Uterus (tissue), 2 donors: ENCODE data around the gene NT5DC2.

Experiments
- CTCF ChIP-seq, 4 experiments: fragments of 200-600 bp in 2 of 4; fragments of 450-650 bp in 2 of 4; sonication (generic) in 2 of 4; IDR thresholded peaks; one replicate each; pipeline ENCODE4 v1.5.1; 2016 to 2019; ENCODE audit warnings: antibody characterized with exemption in 4 of 4, mild to moderate bottlenecking in 2 of 4, moderate library complexity in 1 of 4
- POLR2A ChIP-seq, 2 donors: fragments of 450-650 bp; IDR thresholded peaks; one replicate each; pipeline ENCODE4 v1.6.1; 2016; ENCODE audit warnings: antibody characterized with exemption in 2 of 2, mild to moderate bottlenecking in 1 of 2, moderate library complexity in 1 of 2

GRCh38 chr3:52502808-52503350, 30.8 kb downstream of the NT5DC2 start:
- TF ChIP-seq POLR2A (IDR thresholded peaks at IDR 0.05): no peak
- no peak for TF ChIP-seq CTCF (IDR thresholded peaks at IDR 0.05)
